K562 (cell line): Measurements from ENCODE around the gene PARD3B. TPM values are rescaled to one million over a fixed set of nuclear protein-coding genes. Genes with fewer than 3 reads are reported as not detected.

ENCODE experiments used
- ATAC-seq: fragments of 200-7000 bp; cut with Tn5 transposase; 3 replicates; pipeline ENCODE4 v1.9.1; 2020; ENCODE audit warnings: moderate library complexity
- BruUV-seq: library from RNA; stranded (reverse); fragments of 400-500 nt; replicated peaks from 2 replicates; lab custom pipeline; 2021; lab: Mats Ljungman, UMichigan
- CTCF ChIA-PET: fragments of 300-600 bp; formaldehyde crosslinking; extraction: SDS; loops from one replicate; lab custom pipeline; 2021; ENCODE audit warnings: low intra/inter-chr PET ratio; lab: Yijun Ruan, JAX
- POLR2A ChIA-PET: fragments of 300-600, 350-650 bp; sonication (Branson Sonifier 250); formaldehyde crosslinking; extraction: SDS; loops from one replicate; lab custom pipeline; 2021; ENCODE audit warnings: antibody characterized with exemption, inconsistent platforms; lab: Yijun Ruan, JAX
- DNase-seq, 4 experiments: peaks; one replicate each; pipeline versions ENCODE4 v3.0.0 to v3.0.0-alpha.2; 2011 to 2018; ENCODE audit warnings: low spot score in 3 of 4, mixed read lengths in 3 of 4; ENCODE audit errors: extremely low read depth in 1 of 4
- FAIRE-seq: peaks from 2 replicates; lab custom pipeline; 2011; peaks lifted over from hg19 to GRCh38; lab: Jason Lieb, UNC
- H2AFZ ChIP-seq: 2 replicates; pipeline ENCODE4 v1.6.0; 2011; ENCODE audit warnings: low read depth, low read length, control low read depth, inconsistent platforms
- H3K27ac ChIP-seq: fragments of 200-600 bp; 3 replicates; pipeline ENCODE4 v1.8.0; 2011; ENCODE audit warnings: low read depth, mild to moderate bottlenecking, control low read depth, inconsistent platforms, low read length, moderate library complexity, mixed read lengths; ENCODE audit errors: extremely low read depth
- H3K27me3 ChIP-seq, 2 experiments: fragments of 300-600 bp in 1 of 2; 2 replicates in 1 of 2; 3 replicates in 1 of 2; pipeline versions ENCODE4 v1.6.0 to v1.8.0; 2011; ENCODE audit warnings: inconsistent platforms in 2 of 2, low read length in 2 of 2, mild to moderate bottlenecking in 1 of 2, mixed read lengths in 1 of 2, moderate library complexity in 1 of 2; ENCODE audit not compliant: control insufficient read depth in 2 of 2, insufficient read depth in 2 of 2
- H3K36me3 ChIP-seq: fragments of 300-600 bp; 3 replicates; pipeline ENCODE4 v1.8.0; 2011; ENCODE audit warnings: mild to moderate bottlenecking, low read length, inconsistent platforms; ENCODE audit not compliant: control insufficient read depth, insufficient read depth
- H3K4me1 ChIP-seq, 2 experiments: fragments of 200-600 bp in 1 of 2; replicated peaks in 1 of 2; 2 replicates in 1 of 2; 3 replicates in 1 of 2; pipeline versions ENCODE4 v1.5.1 to v1.8.0; 2011; ENCODE audit warnings: inconsistent platforms in 2 of 2, low read length in 2 of 2, mild to moderate bottlenecking in 1 of 2, mixed read lengths in 1 of 2, moderate library complexity in 1 of 2; ENCODE audit not compliant: control insufficient read depth in 2 of 2, insufficient read depth in 2 of 2
- H3K4me2 ChIP-seq: 2 replicates; pipeline ENCODE4 v1.6.1; 2011; ENCODE audit warnings: low read length, control low read depth, inconsistent platforms, mixed read lengths; ENCODE audit not compliant: insufficient read depth
- H3K4me3 ChIP-seq: fragments of 200-600 bp; sonication (generic), shearing (Covaris generic); 2 replicates; pipeline ENCODE4 v1.5.1; 2016; ENCODE audit warnings: control low read depth, inconsistent platforms
- H3K79me2 ChIP-seq: fragments of 200-600 bp; 3 replicates; pipeline ENCODE4 v1.8.0; 2011; ENCODE audit warnings: low read length, inconsistent platforms; ENCODE audit not compliant: control insufficient read depth, insufficient read depth
- H3K9ac ChIP-seq, 2 experiments: 2 replicates each; pipeline versions ENCODE4 v1.6.0 to v1.6.1; 2011; ENCODE audit warnings: low read depth in 2 of 2, low read length in 2 of 2, control low read depth in 1 of 2, inconsistent platforms in 1 of 2, mild to moderate bottlenecking in 1 of 2, mixed read lengths in 1 of 2; ENCODE audit not compliant: insufficient read depth in 1 of 2
- H3K9me1 ChIP-seq: one replicate; pipeline ENCODE4 v1.6.0; 2011; ENCODE audit warnings: inconsistent platforms, mild to moderate bottlenecking, low read length, moderate library complexity; ENCODE audit not compliant: control insufficient read depth, insufficient read depth
- H3K9me3 ChIP-seq: replicated peaks from 2 replicates; pipeline ENCODE4 v1.5.1; 2011; ENCODE audit warnings: low read depth, low read length, inconsistent platforms; ENCODE audit not compliant: control insufficient read depth, insufficient read depth
- H4K20me1 ChIP-seq: replicated peaks from 2 replicates; pipeline ENCODE4 v1.6.1; 2011; ENCODE audit warnings: low read length, inconsistent platforms, mixed read lengths; ENCODE audit not compliant: control insufficient read depth, insufficient read depth
- DLX4 ChIP-seq: fragments of 250-450 bp; sonication (Bioruptor Pico); IDR thresholded peaks from 2 replicates; pipeline ENCODE4 v1.6.1; 2021; ENCODE audit warnings: mild to moderate bottlenecking
- ELK3 ChIP-seq: fragments of 450-650 bp; formaldehyde crosslinking; IDR thresholded peaks from 2 replicates; pipeline ENCODE4 v1.4.0; 2020; ENCODE audit warnings: mild to moderate bottlenecking
- GABPB2 ChIP-seq: fragments of 250-450 bp; sonication (Bioruptor Pico); conservative IDR thresholded peaks from 2 replicates; pipeline ENCODE4 v1.5.1; 2021; ENCODE audit warnings: mild to moderate bottlenecking
- GATAD2A ChIP-seq: fragments of 450-650 bp; IDR thresholded peaks from 2 replicates; pipeline ENCODE4 v1.6.1; 2017
- MAFF ChIP-seq: IDR thresholded peaks from 2 replicates; pipeline ENCODE4 v1.6.1; 2012; ENCODE audit warnings: low read length, improper control_type of control experiment
- NONO ChIP-seq, 2 experiments: fragments of 200-400 bp in 1 of 2; fragments of 450-650 bp in 1 of 2; formaldehyde crosslinking in 1 of 2; IDR thresholded peaks; 2 replicates each; pipeline ENCODE4 v1.6.1; 2017; ENCODE audit warnings: low read depth in 2 of 2, mild to moderate bottlenecking in 2 of 2, moderate library complexity in 2 of 2, low read length in 1 of 2
- PATZ1 ChIP-seq: fragments of 250-450 bp; sonication (Bioruptor Pico); IDR thresholded peaks from 2 replicates; pipeline ENCODE4 v1.5.0; 2020; ENCODE audit warnings: mild to moderate bottlenecking, borderline replicate concordance
- POU5F1 ChIP-seq: fragments of 150-350 bp; IDR thresholded peaks from 2 replicates; pipeline ENCODE4 v1.6.1; 2014; ENCODE audit warnings: borderline replicate concordance, low read length, low read depth, mild to moderate bottlenecking; ENCODE audit not compliant: partially characterized antibody
- SMARCC2 ChIP-seq: fragments of 450-650 bp; IDR thresholded peaks from 2 replicates; pipeline ENCODE4 v1.6.1; 2017; ENCODE audit warnings: antibody characterized with exemption, moderate library complexity, mild to moderate bottlenecking, low read depth
- TFAP4 ChIP-seq: sonication (generic); formaldehyde crosslinking; IDR thresholded peaks from 2 replicates; pipeline ENCODE4 v1.8.0; 2022; ENCODE audit warnings: missing genetic modification reagents, mild to moderate bottlenecking, moderate library complexity, borderline replicate concordance
- ZFP30 ChIP-seq: fragments of 250-450 bp; sonication (Bioruptor Pico); IDR thresholded peaks from 2 replicates; pipeline ENCODE4 v1.8.0; 2022; ENCODE audit warnings: moderate library complexity, mild to moderate bottlenecking, inconsistent platforms, borderline replicate concordance
- ZNF263 ChIP-seq: sonication (generic); formaldehyde crosslinking; IDR thresholded peaks from 2 replicates; pipeline ENCODE4 v1.8.0; 2022; ENCODE audit warnings: mild to moderate bottlenecking, missing genetic modification reagents, borderline replicate concordance
- WGBS: fragments of 100-300 bp; shearing (Covaris generic); methylation state at CpG from one replicate; pipeline ENCODE4 v1.1.6; 2016; ENCODE audit warnings: low coverage, mixed read lengths; ENCODE audit not compliant: insufficient coverage; ENCODE audit errors: missing lambda C conversion rate; 5-methylcytosine and 5-hydroxymethylcytosine counted together
- in situ Hi-C: fragments of 300-500 bp; cut with MboI; formaldehyde crosslinking; loops from 4 replicates; pipeline ENCODE4 v1.15.0; 2018; ENCODE audit warnings: inconsistent platforms, mixed read lengths
- intact Hi-C: fragments of 100-400 bp; cut with micrococcal nuclease; formaldehyde crosslinking; loops from 2 replicates; pipeline ENCODE4 v1.14.2; 2022
- polyA plus RNA-seq, 8 experiments: library from polyadenylated mRNA; depleted of rRNA in 4 of 8; stranded (reverse) in 5 of 8; unstranded in 3 of 8; fragments of >200 nt; fragmentation: Nextera tagmentation in 2 of 8; fragmentation: Illumina TruSeq in 1 of 8; extraction: Ambion mirVana in 2 of 8; extraction: Trizol in 1 of 8; gene quantifications; 2 replicates each; pipeline versions ENCODE4 v1.2.1 to v1.2.3, GENCODE V29; 2011 to 2014; ENCODE audit warnings: inconsistent platforms in 1 of 8, missing spikeins in 1 of 8
- total RNA-seq, 7 experiments: library from RNA; depleted of rRNA in 6 of 7; stranded (reverse); fragments of >200 nt in 6 of 7; fragmentation: Illumina TruSeq in 2 of 7; extraction: Trizol in 2 of 7; gene quantifications; 2 replicates each; pipeline versions ENCODE4 v1.2.1 to v1.2.3, GENCODE V29; 2011 to 2021; ENCODE audit warnings: low replicate concordance in 1 of 7

PARD3B gene
- total and polyA plus RNA-seq, 9 of the 15 experiments (the other 6 are each of a cell fraction or from before 2014, with no cell fraction given), result 0.15 to 3.0 (median 1.1) TPM

GRCh38 chr2:205333351-205333750 is 788.1 kb downstream of the PARD3B start:
- in situ Hi-C loops, result no loop called here
- no peak overlapping the region for H2AFZ ChIP-seq
- H3K4me2 ChIP-seq, result no peak overlapping the region
- H3K79me2 ChIP-seq, result no peaks in the 10 kb centered on the region
- FAIRE-seq, result no peak
- H3K9me1 ChIP-seq, result no peaks in the 10 kb centered on the region
- WGBS, result 0% methylated on average over 1 of the region's 1 CpG
- H3K4me3 ChIP-seq, result no peak overlapping the region
- no peak for ATAC-seq
- H4K20me1 ChIP-seq, result no peaks in the 10 kb centered on the region
- DNase-seq, result no peak
- no peak overlapping the region for H3K9ac ChIP-seq
- H3K4me1 ChIP-seq, result no peaks in the 10 kb centered on the region
- TF ChIP-seq TFAP4 (no peak), SMARCC2 (no peak), DLX4 (no peak), ELK3 (no peak), POU5F1 (no peak), ZNF263 (CRISPR knock-in tag) (no peak), GABPB2 (CRISPR knock-in tag) (no peak), ZFP30 (CRISPR knock-in tag) (no peak), GATAD2A (no peak), NONO (IDR thresholded peaks at IDR 0.05; ENCODE audit: low read depth in 2 of 2, low read length in 1 of 2) (no peak), MAFF (no peak), PATZ1 (CRISPR knock-in tag) (no peak)
- no peaks in the 10 kb centered on the region for H3K9me3 ChIP-seq
- BruUV-seq, result no TSS peak
- no peak overlapping the region for H3K27ac ChIP-seq
- ChIA-PET CTCF (no interaction called here), POLR2A (no interaction called here)
- no peaks in the 10 kb centered on the region for H3K27me3 ChIP-seq
- H3K36me3 ChIP-seq, result no peaks in the 10 kb centered on the region
- intact Hi-C loops, result no loop called here
